NB4 (cell line): Measurements from ENCODE around the gene NRXN3.

Source experiments
- MYC ChIP-seq: IDR thresholded peaks from 2 replicates; pipeline ENCODE4 v1.6.1; 2011; ENCODE audit warnings: low read depth, low read length
- POLR2A ChIP-seq: IDR thresholded peaks from 2 replicates; pipeline ENCODE4 v1.6.1; 2011; ENCODE audit warnings: mild to moderate bottlenecking; ENCODE audit not compliant: insufficient read length; ENCODE audit errors: extremely low read depth
- TF ChIP-seq, protein P1 (sequence below): IDR thresholded peaks from one replicate; pipeline ENCODE4 v1.5.1; 2012; ENCODE audit warnings: low read depth, low read length
- TF ChIP-seq, protein P2 (sequence below): IDR thresholded peaks from 2 replicates; pipeline ENCODE4 v1.6.1; 2011; ENCODE audit warnings: low read depth, low read length

DNA sequence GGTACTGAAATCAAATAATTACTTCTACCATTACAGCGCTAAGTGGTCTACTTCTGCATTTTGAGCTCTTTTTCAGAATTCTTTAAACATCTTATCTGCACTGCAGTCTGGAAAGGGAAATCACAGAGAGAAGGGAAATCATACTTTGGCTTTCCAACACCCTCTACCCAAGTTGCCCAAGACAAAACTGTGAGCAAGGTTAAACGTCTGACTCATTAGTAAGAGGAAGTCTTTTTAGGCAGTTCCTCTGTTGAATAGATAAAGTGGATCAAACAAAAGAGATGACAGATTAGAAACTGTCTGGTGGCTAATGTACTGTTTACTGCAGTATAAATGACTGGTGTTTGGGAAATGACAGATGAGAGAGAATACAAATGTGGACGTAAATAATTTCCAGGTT lies 858.1 kb downstream of the NRXN3 start:
- TF ChIP-seq, protein P1, sequence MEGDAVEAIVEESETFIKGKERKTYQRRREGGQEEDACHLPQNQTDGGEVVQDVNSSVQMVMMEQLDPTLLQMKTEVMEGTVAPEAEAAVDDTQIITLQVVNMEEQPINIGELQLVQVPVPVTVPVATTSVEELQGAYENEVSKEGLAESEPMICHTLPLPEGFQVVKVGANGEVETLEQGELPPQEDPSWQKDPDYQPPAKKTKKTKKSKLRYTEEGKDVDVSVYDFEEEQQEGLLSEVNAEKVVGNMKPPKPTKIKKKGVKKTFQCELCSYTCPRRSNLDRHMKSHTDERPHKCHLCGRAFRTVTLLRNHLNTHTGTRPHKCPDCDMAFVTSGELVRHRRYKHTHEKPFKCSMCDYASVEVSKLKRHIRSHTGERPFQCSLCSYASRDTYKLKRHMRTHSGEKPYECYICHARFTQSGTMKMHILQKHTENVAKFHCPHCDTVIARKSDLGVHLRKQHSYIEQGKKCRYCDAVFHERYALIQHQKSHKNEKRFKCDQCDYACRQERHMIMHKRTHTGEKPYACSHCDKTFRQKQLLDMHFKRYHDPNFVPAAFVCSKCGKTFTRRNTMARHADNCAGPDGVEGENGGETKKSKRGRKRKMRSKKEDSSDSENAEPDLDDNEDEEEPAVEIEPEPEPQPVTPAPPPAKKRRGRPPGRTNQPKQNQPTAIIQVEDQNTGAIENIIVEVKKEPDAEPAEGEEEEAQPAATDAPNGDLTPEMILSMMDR = no peak
- TF ChIP-seq POLR2A = no peak
- TF ChIP-seq MYC = no peak
- TF ChIP-seq, protein P2, sequence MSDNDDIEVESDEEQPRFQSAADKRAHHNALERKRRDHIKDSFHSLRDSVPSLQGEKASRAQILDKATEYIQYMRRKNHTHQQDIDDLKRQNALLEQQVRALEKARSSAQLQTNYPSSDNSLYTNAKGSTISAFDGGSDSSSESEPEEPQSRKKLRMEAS = no peak
